ENCODE data around the gene EMCN. TPM values are rescaled to one million over a fixed set of nuclear protein-coding genes. Genes with fewer than 3 reads are reported as not detected.
A peak's percentile ranks its signal among the peaks of the same experiment; 100 is the strongest.

The EMCN gene
- total and polyA plus RNA-seq, 2 experiments from 2014 or later, result 0.22 to 1.0 TPM

GRCh38 chr4:100493756-100494155 lies 24.1 kb downstream of the EMCN start:
- Histone ChIP-seq H3F3A (ENCODE audit: insufficient read depth) (peaks cover 16% of the 10 kb centered on the region; the same call in 1 of the 2 replicates), H3K79me2 (ENCODE audit: insufficient read depth) (no peaks in the 10 kb centered on the region), H3K27me3 (replicated peaks; ENCODE audit: insufficient read depth) (no peaks in the 10 kb centered on the region), H3K9me2 (ENCODE audit: insufficient read depth) (no peaks in the 10 kb centered on the region), H3K9ac (no peak overlapping the region), H3K4me1 (ENCODE audit: insufficient read depth) (peaks cover 25% of the 10 kb centered on the region), H3K4me2 (ENCODE audit: unreplicated experiment) (peak overlapping the region; percentile 25), H2AFZ (0 out of 2 replicates have a peak overlapping the region, but pooled peaks have one; percentile 14), H3K36me3 (ENCODE audit: low read depth) (no peaks in the 10 kb centered on the region), H3K9me3 (ENCODE audit: low read depth) (no peaks in the 10 kb centered on the region), H3K27ac (no peak overlapping the region), H4K20me1 (ENCODE audit: insufficient read depth) (no peaks in the 10 kb centered on the region), H3K4me3 (0 out of 2 replicates have a peak overlapping the region, but pooled peaks have one; percentile 1)
- in situ Hi-C loops (cut with MboI), result no loop called here
- no peak for TF ChIP-seq EZH2phosphoT487 (IDR thresholded peaks at IDR 0.05; ENCODE audit: insufficient read depth, low read depth)
- TF ChIP-seq EZH2 (IDR thresholded peaks at IDR 0.05; ENCODE audit: insufficient read depth, poor library complexity, severe bottlenecking), result no peak
- DNase-seq, result peak; percentile 55

GRCh38 chr4:100492129-100492528 lies 25.7 kb downstream of the EMCN start:
- no peak overlapping the region for H3K4me3 ChIP-seq
- no peak overlapping the region for H3K4me2 ChIP-seq (ENCODE audit: unreplicated experiment)
- no peaks in the 10 kb centered on the region for H3K79me2 ChIP-seq (ENCODE audit: insufficient read depth)
- DNase-seq, result no peak
- H3K36me3 ChIP-seq (ENCODE audit: low read depth), result no peaks in the 10 kb centered on the region
- no peak overlapping the region for H3K27ac ChIP-seq
- no peaks in the 10 kb centered on the region for H3K9me2 ChIP-seq (ENCODE audit: insufficient read depth)
- H3K4me1 ChIP-seq (ENCODE audit: insufficient read depth), result peaks cover 17% of the 10 kb centered on the region
- H3K9ac ChIP-seq, result no peak overlapping the region
- no peaks in the 10 kb centered on the region for H4K20me1 ChIP-seq (ENCODE audit: insufficient read depth)
- H3K27me3 ChIP-seq (replicated peaks; ENCODE audit: insufficient read depth), result no peaks in the 10 kb centered on the region
- TF ChIP-seq EZH2 (IDR thresholded peaks at IDR 0.05; ENCODE audit: insufficient read depth, poor library complexity, severe bottlenecking) (no peak), EZH2phosphoT487 (IDR thresholded peaks at IDR 0.05; ENCODE audit: insufficient read depth, low read depth) (no peak)
- peaks cover 16% of the 10 kb centered on the region; the same call in 1 of the 2 replicates for H3F3A ChIP-seq (ENCODE audit: insufficient read depth)
- H3K9me3 ChIP-seq (ENCODE audit: low read depth), result no peaks in the 10 kb centered on the region
- in situ Hi-C loops (cut with MboI), result no loop called here
- H2AFZ ChIP-seq, result no peak overlapping the region

GRCh38 chr4:100489305-100489704 lies 28.5 kb downstream of the EMCN start:
- no peak overlapping the region for H3K4me3 ChIP-seq
- H3K36me3 ChIP-seq (ENCODE audit: low read depth), result no peaks in the 10 kb centered on the region
- no peak overlapping the region for H3K9ac ChIP-seq
- H3K27ac ChIP-seq, result no peak overlapping the region
- H4K20me1 ChIP-seq (ENCODE audit: insufficient read depth), result no peaks in the 10 kb centered on the region
- no peak overlapping the region for H2AFZ ChIP-seq
- H3K4me1 ChIP-seq (ENCODE audit: insufficient read depth), result peaks cover 10% of the 10 kb centered on the region
- no peaks in the 10 kb centered on the region for H3K9me3 ChIP-seq (ENCODE audit: low read depth)
- no peaks in the 10 kb centered on the region for H3K27me3 ChIP-seq (replicated peaks; ENCODE audit: insufficient read depth)
- no peaks in the 10 kb centered on the region for H3K79me2 ChIP-seq (ENCODE audit: insufficient read depth)
- H3K4me2 ChIP-seq (ENCODE audit: unreplicated experiment), result no peak overlapping the region
- TF ChIP-seq EZH2phosphoT487 (IDR thresholded peaks at IDR 0.05; ENCODE audit: insufficient read depth, low read depth) (no peak), EZH2 (IDR thresholded peaks at IDR 0.05; ENCODE audit: insufficient read depth, poor library complexity, severe bottlenecking) (no peak)
- in situ Hi-C loops (cut with MboI), result no loop called here
- no peaks in the 10 kb centered on the region for H3K9me2 ChIP-seq (ENCODE audit: insufficient read depth)
- H3F3A ChIP-seq (ENCODE audit: insufficient read depth), result peaks cover 9% of the 10 kb centered on the region; the same call in 1 of the 2 replicates
- DNase-seq, result peak; percentile 17

GRCh38 chr4:100486496-100486895 lies 31.3 kb downstream of the EMCN start:
- Histone ChIP-seq H3K79me2 (ENCODE audit: insufficient read depth) (no peaks in the 10 kb centered on the region), H3K9me3 (ENCODE audit: low read depth) (no peaks in the 10 kb centered on the region), H3K9me2 (ENCODE audit: insufficient read depth) (no peaks in the 10 kb centered on the region), H3K9ac (no peak overlapping the region), H3F3A (ENCODE audit: insufficient read depth) (no peaks in the 10 kb centered on the region), H3K27ac (no peak overlapping the region), H3K27me3 (replicated peaks; ENCODE audit: insufficient read depth) (no peaks in the 10 kb centered on the region), H3K4me2 (ENCODE audit: unreplicated experiment) (no peak overlapping the region), H3K4me1 (ENCODE audit: insufficient read depth) (no peaks in the 10 kb centered on the region), H3K36me3 (ENCODE audit: low read depth) (no peaks in the 10 kb centered on the region), H2AFZ (no peak overlapping the region), H4K20me1 (ENCODE audit: insufficient read depth) (no peaks in the 10 kb centered on the region), H3K4me3 (no peak overlapping the region)
- TF ChIP-seq EZH2 (IDR thresholded peaks at IDR 0.05; ENCODE audit: insufficient read depth, poor library complexity, severe bottlenecking) (no peak), EZH2phosphoT487 (IDR thresholded peaks at IDR 0.05; ENCODE audit: insufficient read depth, low read depth) (no peak)
- 91 to 94% methylated on average over 3 of the region's 3 CpGs for WGBS, 2 experiments (ENCODE audit: low coverage in 1 of 2, low lambda C conversion rate in 2 of 2, missing lambda C conversion rate in 2 of 2)
- DNase-seq, result no peak
- in situ Hi-C loops (cut with MboI), result no loop called here

GRCh38 chr4:100483796-100484195 lies 34.0 kb downstream of the EMCN start:
- no peaks in the 10 kb centered on the region for H3K9me2 ChIP-seq (ENCODE audit: insufficient read depth)
- no peaks in the 10 kb centered on the region for H3K9me3 ChIP-seq (ENCODE audit: low read depth)
- 86% methylated on average over 2 of the region's 2 CpGs for WGBS, 2 experiments (ENCODE audit: low coverage in 1 of 2, low lambda C conversion rate in 2 of 2, missing lambda C conversion rate in 2 of 2)
- no peak overlapping the region for H3K27ac ChIP-seq
- H2AFZ ChIP-seq, result no peak overlapping the region
- no peaks in the 10 kb centered on the region for H4K20me1 ChIP-seq (ENCODE audit: insufficient read depth)
- H3K27me3 ChIP-seq (replicated peaks; ENCODE audit: insufficient read depth), result no peaks in the 10 kb centered on the region
- no peak for DNase-seq
- H3F3A ChIP-seq (ENCODE audit: insufficient read depth), result no peaks in the 10 kb centered on the region
- no peak overlapping the region for H3K9ac ChIP-seq
- in situ Hi-C loops (cut with MboI), result no loop called here
- no peaks in the 10 kb centered on the region for H3K4me1 ChIP-seq (ENCODE audit: insufficient read depth)
- no peaks in the 10 kb centered on the region for H3K79me2 ChIP-seq (ENCODE audit: insufficient read depth)
- H3K4me3 ChIP-seq, result no peak overlapping the region
- H3K4me2 ChIP-seq (ENCODE audit: unreplicated experiment), result no peak overlapping the region
- TF ChIP-seq EZH2 (IDR thresholded peaks at IDR 0.05; ENCODE audit: insufficient read depth, poor library complexity, severe bottlenecking) (no peak), EZH2phosphoT487 (IDR thresholded peaks at IDR 0.05; ENCODE audit: insufficient read depth, low read depth) (no peak)
- H3K36me3 ChIP-seq (ENCODE audit: low read depth), result no peaks in the 10 kb centered on the region

Data from GM23248 (cell line).